H1 (cell line): Measurements from ENCODE around the gene DEDD. TPM values are rescaled to one million over a fixed set of nuclear protein-coding genes. Genes with fewer than 3 reads are reported as not detected.

Source experiments
- CTCF ChIA-PET: fragments of 300-600 bp; sonication (Branson Sonifier 250); formaldehyde crosslinking; loops from one replicate; lab custom pipeline; 2021; ENCODE audit not compliant: partially characterized antibody; lab: Charles Lee
- POLR2A ChIA-PET: fragments of 300-600 bp; sonication (Branson Sonifier 250); formaldehyde crosslinking; loops from one replicate; lab custom pipeline; 2021; ENCODE audit warnings: inconsistent platforms; ENCODE audit not compliant: partially characterized antibody; lab: Charles Lee
- DNase-seq, 2 experiments: peaks; one replicate each; pipeline versions ENCODE4 v3.0.0 to v3.0.0-alpha.2; 2010 to 2022; ENCODE audit warnings: low spot score in 2 of 2, low read depth in 1 of 2, mixed read lengths in 1 of 2
- FAIRE-seq: peaks from 2 replicates; lab custom pipeline; 2011; peaks lifted over from hg19 to GRCh38; lab: Jason Lieb, UNC
- H2AFZ ChIP-seq: 2 replicates; pipeline ENCODE4 v1.8.1; 2012; ENCODE audit warnings: low read length, inconsistent platforms
- H2AK5ac ChIP-seq: 2 replicates; pipeline ENCODE4 v1.6.1; 2013; ENCODE audit warnings: low read depth, low read length
- H2BK120ac ChIP-seq: replicated peaks from 2 replicates; pipeline ENCODE3; 2013; ENCODE audit warnings: low read depth, low read length, inconsistent platforms
- H2BK12ac ChIP-seq: 2 replicates; pipeline ENCODE4 v1.6.1; 2013; ENCODE audit warnings: low read depth, low read length
- H2BK15ac ChIP-seq: 2 replicates; pipeline ENCODE4 v1.6.1; 2013; ENCODE audit warnings: low read length
- H2BK20ac ChIP-seq: 2 replicates; pipeline ENCODE4 v1.6.1; 2013; ENCODE audit warnings: low read length
- H2BK5ac ChIP-seq: 2 replicates; pipeline ENCODE4 v1.6.1; 2013; ENCODE audit warnings: low read depth, low read length
- H3K14ac ChIP-seq: 2 replicates; pipeline ENCODE4 v1.6.1; 2013; ENCODE audit warnings: inconsistent platforms; ENCODE audit not compliant: insufficient read length
- H3K18ac ChIP-seq: 2 replicates; pipeline ENCODE4 v1.6.1; 2013; ENCODE audit warnings: low read length; ENCODE audit errors: extremely low read depth
- H3K23ac ChIP-seq: 2 replicates; pipeline ENCODE4 v1.6.1; 2013; ENCODE audit warnings: inconsistent platforms; ENCODE audit not compliant: insufficient read length
- H3K23me2 ChIP-seq: 2 replicates; pipeline ENCODE4 v1.6.1; 2013; ENCODE audit warnings: low read depth, low read length
- H3K27ac ChIP-seq: 2 replicates; pipeline ENCODE4 v1.6.1; 2011; ENCODE audit warnings: low read depth, low read length, inconsistent platforms
- H3K27me3 ChIP-seq, 4 experiments: replicated peaks in 1 of 4; 1 replicate in 1 of 4; 2 replicates in 3 of 4; pipeline versions ENCODE4 v1.6.1 to v1.8.1; 2011 to 2013; ENCODE audit warnings: low read length in 3 of 4, mild to moderate bottlenecking in 3 of 4, inconsistent platforms in 2 of 4, mixed read lengths in 2 of 4, moderate library complexity in 1 of 4; ENCODE audit not compliant: control insufficient read depth in 3 of 4, insufficient read depth in 3 of 4; ENCODE audit errors: extremely low read depth in 1 of 4
- H3K36me3 ChIP-seq, 4 experiments: 2 replicates each; pipeline versions ENCODE4 v1.6.1 to v1.8.1; 2011 to 2013; ENCODE audit warnings: mild to moderate bottlenecking in 4 of 4, low read length in 3 of 4, moderate library complexity in 2 of 4, control low read depth in 1 of 4, inconsistent platforms in 1 of 4; ENCODE audit not compliant: insufficient read depth in 4 of 4, control insufficient read depth in 2 of 4
- H3K4ac ChIP-seq: replicated peaks from 2 replicates; pipeline ENCODE3; 2013; ENCODE audit warnings: low read length, low read depth, mixed read lengths, inconsistent platforms; ENCODE audit not compliant: insufficient read length
- H3K4me1 ChIP-seq, 4 experiments: replicated peaks in 1 of 4; 1 replicate in 1 of 4; 2 replicates in 3 of 4; pipeline versions ENCODE4 v1.6.1 to v1.8.1; 2011 to 2013; ENCODE audit warnings: low read length in 3 of 4, inconsistent platforms in 2 of 4, mixed read lengths in 1 of 4; ENCODE audit not compliant: insufficient read depth in 4 of 4, control insufficient read depth in 3 of 4
- H3K4me2 ChIP-seq, 2 experiments: 2 replicates each; pipeline versions ENCODE4 v1.6.1 to v1.8.1; 2011 to 2013; ENCODE audit warnings: low read depth in 2 of 2, low read length in 2 of 2, control low read depth in 1 of 2, inconsistent platforms in 1 of 2, mild to moderate bottlenecking in 1 of 2; ENCODE audit not compliant: insufficient read depth in 1 of 2
- H3K4me3 ChIP-seq, 4 experiments: fragments of 200-600, 300-600 bp in 1 of 4; sonication (generic), shearing (Covaris generic), sonication (Bioruptor Twin) in 1 of 4; 2 replicates each; pipeline versions ENCODE4 v1.5.1 to v1.8.1; 2011 to 2016; ENCODE audit warnings: low read length in 4 of 4, low read depth in 3 of 4, control low read depth in 2 of 4, inconsistent platforms in 2 of 4, mild to moderate bottlenecking in 2 of 4, mixed read lengths in 1 of 4, moderate library complexity in 1 of 4; ENCODE audit not compliant: insufficient read depth in 2 of 4; ENCODE audit errors: extremely low read depth in 1 of 4
- H3K56ac ChIP-seq: replicated peaks from 2 replicates; pipeline ENCODE3; 2013; ENCODE audit warnings: low read depth, mild to moderate bottlenecking, mixed read lengths, low read length, inconsistent platforms; ENCODE audit not compliant: insufficient read length
- H3K79me1 ChIP-seq: 2 replicates; pipeline ENCODE4 v1.6.1; 2013; ENCODE audit warnings: low read depth, low read length, control low read depth
- H3K79me2 ChIP-seq, 2 experiments: 2 replicates each; pipeline versions ENCODE4 v1.6.1 to v1.8.1; 2012 to 2013; ENCODE audit warnings: low read length in 2 of 2, mild to moderate bottlenecking in 2 of 2, inconsistent platforms in 1 of 2; ENCODE audit not compliant: insufficient read depth in 2 of 2, control insufficient read depth in 1 of 2
- H3K9ac ChIP-seq, 4 experiments: replicated peaks in 1 of 4; 1 replicate in 1 of 4; 2 replicates in 3 of 4; pipeline versions ENCODE4 v1.6.1 to v1.8.1; 2011 to 2013; ENCODE audit warnings: low read depth in 3 of 4, low read length in 3 of 4, control low read depth in 2 of 4, mild to moderate bottlenecking in 2 of 4, moderate library complexity in 2 of 4, inconsistent platforms in 1 of 4; ENCODE audit errors: extremely low read depth in 1 of 4
- H3K9me3 ChIP-seq, 2 experiments: 2 replicates each; pipeline versions ENCODE4 v1.6.1 to v1.8.1; 2012 to 2013; ENCODE audit warnings: mild to moderate bottlenecking in 2 of 2, moderate library complexity in 2 of 2, control low read depth in 1 of 2, inconsistent platforms in 1 of 2, low read depth in 1 of 2, low read length in 1 of 2, mixed read lengths in 1 of 2; ENCODE audit not compliant: insufficient read depth in 2 of 2
- H4K20me1 ChIP-seq, 2 experiments: replicated peaks in 1 of 2; 2 replicates each; pipeline versions ENCODE3 to v1.8.1; 2011 to 2013; ENCODE audit warnings: inconsistent platforms in 2 of 2, low read length in 2 of 2, mild to moderate bottlenecking in 1 of 2; ENCODE audit not compliant: insufficient read depth in 2 of 2, control insufficient read depth in 1 of 2
- H4K5ac ChIP-seq: 2 replicates; pipeline ENCODE4 v1.6.1; 2013; ENCODE audit warnings: low read length, low read depth, mixed read lengths, inconsistent platforms; ENCODE audit not compliant: insufficient read length
- H4K8ac ChIP-seq: 2 replicates; pipeline ENCODE4 v1.8.0; 2013; ENCODE audit warnings: mild to moderate bottlenecking, moderate library complexity, low read length, inconsistent platforms; ENCODE audit not compliant: insufficient read depth; ENCODE audit errors: extremely low read depth
- H4K91ac ChIP-seq: replicated peaks from 2 replicates; pipeline ENCODE3; 2013; ENCODE audit warnings: low read length, mixed read lengths, inconsistent platforms; ENCODE audit not compliant: insufficient read length
- ASH2L ChIP-seq: fragments of 200-600, 300-600 bp; sonication (generic); IDR thresholded peaks from one replicate; pipeline ENCODE4 v1.7.1; 2017; ENCODE audit warnings: low read length
- BACH1 ChIP-seq: IDR thresholded peaks from 2 replicates; pipeline ENCODE4 v1.6.1; 2012; ENCODE audit warnings: low read length, improper control_type of control experiment
- CBX8 ChIP-seq: fragments of 300-800, 300-1000 bp; sonication (generic); IDR thresholded peaks from 2 replicates; pipeline ENCODE4 v1.7.1; 2016; ENCODE audit warnings: low read depth, low read length, borderline replicate concordance
- CTCF ChIP-seq, 3 experiments: IDR thresholded peaks; 1 replicate in 2 of 3; 2 replicates in 1 of 3; pipeline versions ENCODE4 v1.5.1 to v1.6.1; 2011; ENCODE audit warnings: low read length in 3 of 3, mild to moderate bottlenecking in 3 of 3, inconsistent platforms in 2 of 3, low read depth in 1 of 3, moderate library complexity in 1 of 3; ENCODE audit not compliant: insufficient read depth in 1 of 3; ENCODE audit errors: control extremely low read depth in 1 of 3
- KDM1A ChIP-seq: fragments of 200-600, 300-600 bp; sonication (generic); IDR thresholded peaks from 2 replicates; pipeline ENCODE4 v1.7.1; 2016; ENCODE audit warnings: mild to moderate bottlenecking, low read length, borderline replicate concordance
- POLR2AphosphoS5 ChIP-seq: IDR thresholded peaks from 2 replicates; pipeline ENCODE4 v1.6.1; 2011; ENCODE audit warnings: low read depth, low read length
- SAP30 ChIP-seq: fragments of 300-600 bp; sonication (generic); IDR thresholded peaks from 2 replicates; pipeline ENCODE4 v1.7.1; 2012; ENCODE audit warnings: low read length, moderate library complexity, mild to moderate bottlenecking, inconsistent platforms; ENCODE audit not compliant: insufficient read depth, insufficient replicate concordance
- WGBS, 2 experiments: shearing (Covaris generic) in 1 of 2; methylation state at CpG; one replicate each; pipeline versions ENCODE4 v1.1.6 to v1.1.7; 2013 to 2015; ENCODE audit warnings: low lambda C conversion rate in 2 of 2, mixed read lengths in 2 of 2, inconsistent platforms in 1 of 2, low coverage in 1 of 2, missing lambda C conversion rate in 1 of 2; ENCODE audit not compliant: insufficient replicate concordance in 2 of 2, insufficient coverage in 1 of 2, insufficient read length in 1 of 2; ENCODE audit errors: extremely low coverage in 1 of 2, missing lambda C conversion rate in 1 of 2; 5-methylcytosine and 5-hydroxymethylcytosine counted together
- polyA plus RNA-seq, 7 experiments: library from polyadenylated mRNA; depleted of rRNA in 3 of 7; stranded (reverse) in 5 of 7; unstranded in 2 of 7; fragments of >200 nt in 5 of 7; fragments of 200-250 nt in 2 of 7; gene quantifications; 1 replicate in 5 of 7; 2 replicates in 1 of 7; 4 replicates in 1 of 7; pipeline versions ENCODE4 v1.2.1 to v1.2.3, GENCODE V29; 2011 to 2013; ENCODE audit warnings: missing spikeins in 2 of 7, mixed read lengths in 2 of 7
- total RNA-seq: library from RNA; stranded (reverse); fragmentation: NEBNext Ultra II Directional; extraction: Animal tissue kit (Norgen Biotek cat#: 25700); gene quantifications from 2 replicates; pipeline ENCODE4 v1.2.1, GENCODE V29; 2021

The DEDD gene
- total and polyA plus RNA-seq, 2 of the 8 experiments (the other 6 are each of a cell fraction or from before 2014, with no cell fraction given), result 42.6 to 55.9 TPM

GRCh38 chr1:161165742-161166668 is 33.5 kb upstream of the DEDD start, which contains the start of gene PPOX:
PPOX (plus strand) TSS chr1:161166426; CDS start chr1:161166848, 422 bp downstream.
- no peaks in the 10 kb centered on the region for H3K27me3 ChIP-seq
- peak; percentile 76 for TF ChIP-seq ASH2L
- no peak for TF ChIP-seq KDM1A
- peak; percentile 58 for TF ChIP-seq SAP30
- TF ChIP-seq POLR2AphosphoS5, result peak; percentile 75
- no peak for TF ChIP-seq CBX8
- peak; percentile 45 to 55 (median 50) for TF ChIP-seq CTCF (IDR thresholded peaks at IDR 0.05; ENCODE audit: control extremely low read depth in 1 of 3, insufficient read depth in 1 of 3, low read depth in 1 of 3, low read length in 3 of 3)
- TF ChIP-seq BACH1, result peak; percentile 35; the same call in 1 of the 2 replicates

More at GRCh38 chr1:161165742-161166668, 33.5 kb upstream of the DEDD start, which contains the start of gene PPOX:
- peak within 1 kb of the TSS; percentile 43 to 69 (median 58) for H3K9ac ChIP-seq
- peak within 1 kb of the TSS; percentile 72; the same call in 1 of the 2 replicates for H2BK15ac ChIP-seq
- peak within 1 kb of the TSS; percentile 3; the same call in 1 of the 2 replicates for H2BK5ac ChIP-seq
- H3K4me2 ChIP-seq, result peak within 1 kb of the TSS; percentile 66 to 92
- DNase-seq (peak; percentile 90 to 94), FAIRE-seq (peak; percentile 82)
- CTCF ChIA-PET, result interaction anchor here (0.5 to 5.3 kb wide), 30 partner anchors 10 to 1192 kb away, joined by 3 to 32 read pairs (median 4); partner anchors contain the start of genes ADAMTS4, B4GALT3, DEDD and KLHDC9
- H4K91ac ChIP-seq, result peak within 1 kb of the TSS; percentile 67
- H2AFZ ChIP-seq, result peak within 1 kb of the TSS; percentile 62; the same call in 1 of the 2 replicates
- 1% methylated on average over 52 of the region's 54 CpGs; no CpG with 5 or more reads in 1 of the 2 experiments for WGBS, 2 experiments
- POLR2A ChIA-PET, result interaction anchor here (1.1 to 4.7 kb wide), 9 partner anchors 8 to 45 kb away, joined by 3 to 51 read pairs (median 12); partner anchors contain the start of genes ADAMTS4, B4GALT3, DEDD and NDUFS2
- peak within 1 kb of the TSS; percentile 64 to 87 (median 82) for H3K4me3 ChIP-seq
- H2AK5ac ChIP-seq, result no peak within 1 kb of the TSS
- H2BK20ac ChIP-seq, result no peak within 1 kb of the TSS
- peak within 1 kb of the TSS; percentile 41 for H4K8ac ChIP-seq
- peaks cover 0 to 7% (median 5%) of the 10 kb centered on the region in 4 experiments; a peak in 4 of 7 replicates for H3K4me1 ChIP-seq
- H2BK120ac ChIP-seq, result no peak within 1 kb of the TSS
- H3K14ac ChIP-seq, result no peak within 1 kb of the TSS
- no peaks in the 10 kb centered on the region for H3K9me3 ChIP-seq
- H3K4ac ChIP-seq, result peak within 1 kb of the TSS; percentile 22
- peak within 1 kb of the TSS; percentile 9 for H3K56ac ChIP-seq
- no peaks in the 10 kb centered on the region for H4K20me1 ChIP-seq
- no peaks in the 10 kb centered on the region for H3K79me2 ChIP-seq
- H4K5ac ChIP-seq, result peak within 1 kb of the TSS; percentile 20
- peaks cover 3 to 14% (median 10%) of the 10 kb centered on the region in 4 experiments; a peak in 6 of 8 replicates for H3K36me3 ChIP-seq
- H3K79me1 ChIP-seq, result no peaks in the 10 kb centered on the region; the same call in 1 of the 2 replicates
- H3K27ac ChIP-seq, result peak within 1 kb of the TSS; percentile 47
- H3K23me2 ChIP-seq, result peaks cover 11% of the 10 kb centered on the region; the same call in 1 of the 2 replicates
- no peak within 1 kb of the TSS for H3K18ac ChIP-seq
- no peak within 1 kb of the TSS for H2BK12ac ChIP-seq
- H3K23ac ChIP-seq, result no peak within 1 kb of the TSS
